Left lung (tissue), 10 donors: ENCODE data around the gene TAS1R1. TPM values are rescaled to one million over a fixed set of nuclear protein-coding genes. Genes with fewer than 3 reads are reported as not detected.

Source experiments
- ATAC-seq: fragments of 200-7000 bp; cut with Tn5 transposase; one replicate; pipeline ENCODE4 v1.9.1; 2020; ENCODE audit warnings: moderate library complexity
- DNase-seq, 4 donors: peaks; one replicate each; pipeline ENCODE4 v3.0.0-alpha.2; 2013 to 2020
- H3K27ac ChIP-seq, 2 donors: fragments of 200-600 bp; sonication (generic) in 1 of 2; one replicate each; pipeline versions ENCODE4 v1.5.0 to v1.8.0; 2020 to 2021
- H3K27me3 ChIP-seq, 2 donors: fragments of 200-600 bp; sonication (generic) in 1 of 2; one replicate each; pipeline versions ENCODE4 v1.5.0 to v1.8.0; 2020 to 2021
- H3K36me3 ChIP-seq, 2 donors: fragments of 200-600 bp; sonication (generic) in 1 of 2; one replicate each; pipeline versions ENCODE4 v1.5.0 to v1.8.0; 2020 to 2021
- H3K4me1 ChIP-seq, 2 donors: fragments of 200-600 bp; one replicate each; pipeline ENCODE4 v1.8.0; 2021
- H3K4me3 ChIP-seq, 2 donors: fragments of 200-600 bp; sonication (generic) in 1 of 2; one replicate each; pipeline versions ENCODE4 v1.5.0 to v1.8.0; 2020 to 2021; ENCODE audit warnings: mild to moderate bottlenecking in 1 of 2
- H3K9me3 ChIP-seq, 2 donors: fragments of 200-600 bp; sonication (generic) in 1 of 2; one replicate each; pipeline versions ENCODE4 v1.5.0 to v1.8.0; 2020 to 2021
- CTCF ChIP-seq, 2 donors: fragments of 200-600 bp; sonication (generic) in 1 of 2; IDR thresholded peaks; one replicate each; pipeline versions ENCODE4 v1.5.0 to v1.8.0; 2021; ENCODE audit warnings: antibody characterized with exemption in 2 of 2
- intact Hi-C, 2 donors: fragments of 100-400 bp; cut with DNase I; formaldehyde crosslinking; loops; one replicate each; pipeline versions ENCODE4 v1.11.2 to v1.14.2; 2022
- polyA plus RNA-seq, 6 donors: library from polyadenylated mRNA; unstranded; fragments of 120-200 nt; gene quantifications; one replicate each; pipeline ENCODE4 v1.2.1, GENCODE V29; 2013; ENCODE audit not compliant: insufficient read length in 6 of 6
- total RNA-seq, 2 donors: library from RNA; stranded (reverse); fragmentation: NEBNext Ultra II Directional; extraction: Animal tissue kit (Norgen Biotek cat#: 25700); gene quantifications; one replicate each; pipeline ENCODE4 v1.2.1, GENCODE V29; 2021
- donor health status: DM: no; HTN: yes; CAD: no.
- donor health status: DM: no; HTN: no; CAD: no.

The TAS1R1 gene
- total and polyA plus RNA-seq, 8 donors, result 0.07 to 0.21 (median 0.18) TPM; not detected in 2

- ATAC-seq (no peak), DNase-seq (no peak)
- TF ChIP-seq CTCF (IDR thresholded peaks at IDR 0.05), result no peak
- Histone ChIP-seq H3K27me3 (peaks cover 0 to 27% of the 10 kb centered on the region in 2 donors), H3K27ac (no peak overlapping the region), H3K9me3 (no peaks in the 10 kb centered on the region), H3K36me3 (no peaks in the 10 kb centered on the region), H3K4me1 (no peaks in the 10 kb centered on the region), H3K4me3 (no peak overlapping the region)
- intact Hi-C loops, result no loop called here
These were observed 44.6 kb upstream of the TAS1R1 start for GRCh38 chr1:6510493-6510892.

GRCh38 chr1:6511056-6511455 lies 44.1 kb upstream of the TAS1R1 start:
- Histone ChIP-seq H3K36me3 (no peaks in the 10 kb centered on the region), H3K9me3 (no peaks in the 10 kb centered on the region), H3K27me3 (peaks cover 0 to 21% of the 10 kb centered on the region in 2 donors), H3K4me1 (no peaks in the 10 kb centered on the region), H3K4me3 (no peak overlapping the region), H3K27ac (no peak overlapping the region)
- ATAC-seq (no peak), DNase-seq (no peak)
- intact Hi-C loops, result no loop called here
- no peak for TF ChIP-seq CTCF (IDR thresholded peaks at IDR 0.05)

- Histone ChIP-seq H3K27ac (no peak overlapping the region), H3K27me3 (peaks cover 0 to 15% of the 10 kb centered on the region in 2 donors), H3K9me3 (no peaks in the 10 kb centered on the region), H3K36me3 (no peaks in the 10 kb centered on the region), H3K4me1 (no peaks in the 10 kb centered on the region), H3K4me3 (no peak overlapping the region)
- intact Hi-C loops, result no loop called here
- DNase-seq, result no peak
- no peak for ATAC-seq
- TF ChIP-seq CTCF (IDR thresholded peaks at IDR 0.05), result no peak
These were observed 43.4 kb upstream of the TAS1R1 start for GRCh38 chr1:6511561-6512244.

- ATAC-seq, result no peak
- H3K27me3 ChIP-seq, result peaks cover 0 to 15% of the 10 kb centered on the region in 2 donors
These were observed 42.7 kb upstream of the TAS1R1 start for GRCh38 chr1:6512245-6512907.

More at GRCh38 chr1:6512245-6512907, 42.7 kb upstream of the TAS1R1 start:
- H3K4me1 ChIP-seq, result no peaks in the 10 kb centered on the region
- H3K36me3 ChIP-seq, result no peaks in the 10 kb centered on the region
- DNase-seq, result peak in 1 of 4 donors; percentile 45
- no peaks in the 10 kb centered on the region for H3K9me3 ChIP-seq
- no peak overlapping the region for H3K27ac ChIP-seq
- TF ChIP-seq CTCF (IDR thresholded peaks at IDR 0.05), result no peak
- H3K4me3 ChIP-seq, result no peak overlapping the region
- intact Hi-C loops, result no loop called here
